Left lung (tissue), 10 donors: ENCODE measurements around the gene OR51F2. TPM values are rescaled to one million over a fixed set of nuclear protein-coding genes. Genes with fewer than 3 reads are reported as not detected.

ENCODE experiments used
- ATAC-seq: fragments of 200-7000 bp; cut with Tn5 transposase; one replicate; pipeline ENCODE4 v1.9.1; 2020; ENCODE audit warnings: moderate library complexity
- DNase-seq, 4 donors: peaks; one replicate each; pipeline ENCODE4 v3.0.0-alpha.2; 2013 to 2020
- H3K27ac ChIP-seq, 2 donors: fragments of 200-600 bp; sonication (generic) in 1 of 2; one replicate each; pipeline versions ENCODE4 v1.5.0 to v1.8.0; 2020 to 2021
- H3K27me3 ChIP-seq, 2 donors: fragments of 200-600 bp; sonication (generic) in 1 of 2; one replicate each; pipeline versions ENCODE4 v1.5.0 to v1.8.0; 2020 to 2021
- H3K36me3 ChIP-seq, 2 donors: fragments of 200-600 bp; sonication (generic) in 1 of 2; one replicate each; pipeline versions ENCODE4 v1.5.0 to v1.8.0; 2020 to 2021
- H3K4me1 ChIP-seq, 2 donors: fragments of 200-600 bp; one replicate each; pipeline ENCODE4 v1.8.0; 2021
- H3K4me3 ChIP-seq, 2 donors: fragments of 200-600 bp; sonication (generic) in 1 of 2; one replicate each; pipeline versions ENCODE4 v1.5.0 to v1.8.0; 2020 to 2021; ENCODE audit warnings: mild to moderate bottlenecking in 1 of 2
- H3K9me3 ChIP-seq, 2 donors: fragments of 200-600 bp; sonication (generic) in 1 of 2; one replicate each; pipeline versions ENCODE4 v1.5.0 to v1.8.0; 2020 to 2021
- CTCF ChIP-seq, 2 donors: fragments of 200-600 bp; sonication (generic) in 1 of 2; IDR thresholded peaks; one replicate each; pipeline versions ENCODE4 v1.5.0 to v1.8.0; 2021; ENCODE audit warnings: antibody characterized with exemption in 2 of 2
- intact Hi-C, 2 donors: fragments of 100-400 bp; cut with DNase I; formaldehyde crosslinking; loops; one replicate each; pipeline versions ENCODE4 v1.11.2 to v1.14.2; 2022
- polyA plus RNA-seq, 6 donors: library from polyadenylated mRNA; unstranded; fragments of 120-200 nt; gene quantifications; one replicate each; pipeline ENCODE4 v1.2.1, GENCODE V29; 2013; ENCODE audit not compliant: insufficient read length in 6 of 6
- total RNA-seq, 2 donors: library from RNA; stranded (reverse); fragmentation: NEBNext Ultra II Directional; extraction: Animal tissue kit (Norgen Biotek cat#: 25700); gene quantifications; one replicate each; pipeline ENCODE4 v1.2.1, GENCODE V29; 2021
- donor health status: DM: no; HTN: yes; CAD: no.
- donor health status: DM: no; HTN: no; CAD: no.

The OR51F2 gene
- total and polyA plus RNA-seq, 8 donors: not detected

DNA sequence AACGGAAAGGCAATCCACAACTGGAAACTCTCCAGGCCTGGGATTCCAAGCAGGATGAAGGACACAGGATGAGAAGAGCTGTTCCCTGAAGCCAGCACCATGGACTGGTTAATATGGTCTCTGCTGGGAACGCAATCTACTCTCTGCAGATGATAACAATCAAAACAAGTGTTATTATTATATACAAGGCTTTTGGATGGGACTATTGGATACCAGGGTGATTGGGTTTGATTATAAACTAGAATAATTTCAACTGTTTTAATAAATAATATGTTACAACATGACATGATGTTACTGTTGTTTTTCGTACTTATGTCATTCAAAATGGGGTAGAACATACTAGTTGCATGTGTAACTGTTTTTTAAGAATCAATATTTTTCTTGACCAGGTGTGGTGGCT lies 16.8 kb upstream of the OR51F2 start, which contains the start of gene OR52R1:
TSS of gene OR52R1 (minus strand) at position 101 of the 400 bp plus-strand sequence. CDS start at position 101, 0 bp downstream.
- Histone ChIP-seq H3K4me3 (no peak within 1 kb of the TSS), H3K9me3 (no peaks in the 10 kb centered on the region), H3K27me3 (no peaks in the 10 kb centered on the region), H3K27ac (no peak within 1 kb of the TSS), H3K4me1 (no peaks in the 10 kb centered on the region), H3K36me3 (no peaks in the 10 kb centered on the region)
- DNase-seq: no peak
- TF ChIP-seq CTCF (IDR thresholded peaks at IDR 0.05): no peak
- no peak for ATAC-seq
- intact Hi-C loops: no loop called here

- TF ChIP-seq CTCF (IDR thresholded peaks at IDR 0.05): no peak
- no peak overlapping the region for H3K27ac ChIP-seq
- no peaks in the 10 kb centered on the region for H3K9me3 ChIP-seq
- H3K27me3 ChIP-seq: no peaks in the 10 kb centered on the region
- ATAC-seq (no peak), DNase-seq (no peak)
- no peaks in the 10 kb centered on the region for H3K36me3 ChIP-seq
- H3K4me3 ChIP-seq: no peak overlapping the region
- no peaks in the 10 kb centered on the region for H3K4me1 ChIP-seq
- intact Hi-C loops: no loop called here
Measured at GRCh38 chr11:4808476-4808875, 12.6 kb upstream of the OR51F2 start.

- intact Hi-C loops: no loop called here
- no peak for DNase-seq
Measured at GRCh38 chr11:4809246-4809645, 11.9 kb upstream of the OR51F2 start.

DNA sequence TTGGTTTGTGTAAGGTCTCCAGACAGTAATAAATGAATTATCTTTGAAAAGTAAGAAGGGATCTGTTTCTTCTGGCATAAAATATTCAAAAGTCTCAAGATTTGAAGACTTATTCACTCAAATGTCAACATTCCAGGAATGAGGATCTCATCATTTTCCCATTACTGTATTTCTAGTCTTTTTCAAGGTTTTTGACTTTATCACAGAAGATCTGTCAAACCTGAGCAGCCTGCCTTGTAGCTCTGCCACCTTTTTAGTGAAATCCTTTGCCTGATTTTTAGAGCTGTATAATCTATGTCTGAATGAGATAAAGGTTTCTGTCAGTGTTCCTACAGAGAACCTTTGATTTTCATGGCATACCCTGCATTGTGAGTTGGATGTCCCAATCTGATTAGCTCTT lies 4.0 kb downstream of the OR51F2 start:
- Histone ChIP-seq H3K27me3 (no peaks in the 10 kb centered on the region), H3K4me1 (no peaks in the 10 kb centered on the region), H3K9me3 (no peaks in the 10 kb centered on the region), H3K27ac (no peak overlapping the region), H3K4me3 (no peak overlapping the region), H3K36me3 (no peaks in the 10 kb centered on the region)
- ATAC-seq: no peak
- intact Hi-C loops: no loop called here
- no peak for DNase-seq
- TF ChIP-seq CTCF (IDR thresholded peaks at IDR 0.05): no peak

More at GRCh38 chr11:4809246-4809645, 11.9 kb upstream of the OR51F2 start:
- H3K4me1 ChIP-seq: no peaks in the 10 kb centered on the region
- no peaks in the 10 kb centered on the region for H3K36me3 ChIP-seq
- no peak for TF ChIP-seq CTCF (IDR thresholded peaks at IDR 0.05)
- H3K4me3 ChIP-seq: no peak overlapping the region
- no peaks in the 10 kb centered on the region for H3K9me3 ChIP-seq
- no peak for ATAC-seq
- H3K27ac ChIP-seq: no peak overlapping the region
- no peaks in the 10 kb centered on the region for H3K27me3 ChIP-seq

DNA sequence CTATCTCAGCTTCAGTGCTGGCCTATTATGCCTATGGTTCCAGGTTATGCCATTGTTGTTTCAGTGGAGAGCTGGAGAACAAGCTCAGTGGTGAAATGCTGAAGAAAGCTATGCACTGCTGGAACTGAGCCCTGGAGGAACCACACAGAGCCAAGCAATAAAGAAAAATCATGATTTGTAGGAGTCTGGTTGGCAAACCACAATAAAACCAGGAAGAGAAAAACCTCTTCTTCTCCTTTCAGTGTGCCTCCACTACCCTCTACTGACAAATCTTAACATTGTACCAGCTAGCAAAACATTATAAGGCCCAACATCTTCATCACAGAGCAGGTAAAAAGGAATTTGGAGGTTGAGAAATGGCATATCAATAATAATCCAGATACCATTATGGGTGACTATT lies 5.3 kb downstream of the OR51F2 start:
- intact Hi-C loops: no loop called here
- no peak for TF ChIP-seq CTCF (IDR thresholded peaks at IDR 0.05)
- Histone ChIP-seq H3K9me3 (no peaks in the 10 kb centered on the region), H3K4me1 (no peaks in the 10 kb centered on the region), H3K4me3 (no peak overlapping the region), H3K27me3 (no peaks in the 10 kb centered on the region), H3K36me3 (no peaks in the 10 kb centered on the region), H3K27ac (no peak overlapping the region)
- no peak for DNase-seq
- peak; percentile 23 for ATAC-seq
